GM12878 (cell line): ENCODE measurements around the gene PRUNE1. TPM values are rescaled to one million over a fixed set of nuclear protein-coding genes. Genes with fewer than 3 reads are reported as not detected.
A peak's percentile ranks its signal among the peaks of the same experiment; 100 is the strongest.

Experiments used
- ATAC-seq: fragments of 200-7000 bp; cut with Tn5 transposase; 3 replicates; pipeline ENCODE4 v1.9.1; 2020; ENCODE audit warnings: mild to moderate bottlenecking, moderate library complexity
- BruUV-seq: library from RNA; stranded (reverse); fragments of 400-500 nt; replicated peaks from 2 replicates; lab custom pipeline; 2021; lab: Mats Ljungman, UMichigan
- CTCF ChIA-PET: fragments of 300-600 bp; sonication (Branson Sonifier 250); formaldehyde crosslinking; extraction: SDS; loops from one replicate; lab custom pipeline; 2021; ENCODE audit warnings: inconsistent platforms; lab: Yijun Ruan, JAX
- POLR2A ChIA-PET: fragments of 350-600 bp; formaldehyde crosslinking; extraction: SDS; loops from one replicate; lab custom pipeline; 2021; ENCODE audit warnings: inconsistent platforms; lab: Charles Lee
- RAD21 ChIA-PET: fragments of 300-600 bp; sonication (Branson Sonifier 250); formaldehyde crosslinking; loops from one replicate; lab custom pipeline; 2023; ENCODE audit warnings: antibody characterized with exemption; ENCODE audit not compliant: unreplicated experiment; lab: Charles Lee
- SMC1A ChIA-PET: fragments of 300-600 bp; sonication (Branson Sonifier 250); formaldehyde crosslinking; loops from one replicate; lab custom pipeline; 2023; ENCODE audit not compliant: unreplicated experiment, uncharacterized antibody; lab: Charles Lee
- DNase-seq: peaks from one replicate; pipeline ENCODE4 v3.0.0-alpha.2; 2011; ENCODE audit warnings: low read depth, low spot score
- FAIRE-seq: peaks from 3 replicates; lab custom pipeline; 2011; peaks lifted over from hg19 to GRCh38; lab: Jason Lieb, UNC
- H2AFZ ChIP-seq: 2 replicates; pipeline ENCODE4 v1.6.0; 2011; ENCODE audit warnings: low read depth, low read length, control low read depth; ENCODE audit not compliant: control insufficient read depth
- H3K27ac ChIP-seq: 2 replicates; pipeline ENCODE4 v1.5.1; 2011; ENCODE audit warnings: control low read depth; ENCODE audit not compliant: control insufficient read depth, insufficient read depth
- H3K27me3 ChIP-seq, 2 experiments: replicated peaks in 1 of 2; 2 replicates each; pipeline versions ENCODE4 v1.6.0 to v1.6.1; 2011; ENCODE audit warnings: low read length in 1 of 2; ENCODE audit not compliant: control insufficient read depth in 2 of 2, insufficient read depth in 2 of 2
- H3K36me3 ChIP-seq, 2 experiments: 2 replicates each; pipeline ENCODE4 v1.5.1; 2011; ENCODE audit warnings: low read length in 1 of 2; ENCODE audit not compliant: control insufficient read depth in 2 of 2, insufficient read depth in 2 of 2
- H3K4me1 ChIP-seq: 2 replicates; pipeline ENCODE4 v1.6.1; 2011; ENCODE audit warnings: mild to moderate bottlenecking, low read length, moderate library complexity, mixed read lengths; ENCODE audit not compliant: control insufficient read depth, insufficient read depth
- H3K4me2 ChIP-seq: 2 replicates; pipeline ENCODE4 v1.6.0; 2011; ENCODE audit warnings: control low read depth; ENCODE audit not compliant: control insufficient read depth, insufficient read depth
- H3K4me3 ChIP-seq: fragments of 200-600 bp; sonication (generic); 2 replicates; pipeline ENCODE4 v1.5.1; 2016
- H3K79me2 ChIP-seq: 2 replicates; pipeline ENCODE4 v1.6.0; 2011; ENCODE audit warnings: low read length; ENCODE audit not compliant: control insufficient read depth, insufficient read depth
- H3K9ac ChIP-seq: 2 replicates; pipeline ENCODE4 v1.8.0; 2011; ENCODE audit warnings: low read length, control low read depth, mixed read lengths; ENCODE audit not compliant: control insufficient read depth, insufficient read depth
- H3K9me3 ChIP-seq: replicated peaks from 3 replicates; pipeline ENCODE4 v1.5.1; 2011; ENCODE audit warnings: mild to moderate bottlenecking, low read length; ENCODE audit not compliant: control insufficient read depth, insufficient read depth
- H4K20me1 ChIP-seq: 2 replicates; pipeline ENCODE4 v1.6.0; 2011; ENCODE audit not compliant: control insufficient read depth, insufficient read depth
- FOS ChIP-seq: IDR thresholded peaks from 3 replicates; pipeline ENCODE4 v1.6.1; 2011; ENCODE audit warnings: borderline replicate concordance; ENCODE audit not compliant: insufficient read length; ENCODE audit errors: extremely low read depth
- IRF4 ChIP-seq: IDR thresholded peaks from 2 replicates; pipeline ENCODE4 v1.6.1; 2011; ENCODE audit warnings: low read depth, low read length
- KDM1A ChIP-seq: fragments of 200-600 bp; sonication (generic); IDR thresholded peaks from 2 replicates; pipeline ENCODE4 v1.6.1; 2016; ENCODE audit warnings: borderline replicate concordance
- NR2C1 ChIP-seq: fragments of 450-650 bp; IDR thresholded peaks from 2 replicates; pipeline ENCODE4 v1.6.1; 2017; ENCODE audit warnings: antibody characterized with exemption, mild to moderate bottlenecking, moderate library complexity
- NR2C2 ChIP-seq: IDR thresholded peaks from 2 replicates; pipeline ENCODE4 v1.6.1; 2011; ENCODE audit warnings: borderline replicate concordance, low read depth; ENCODE audit not compliant: control insufficient read depth, insufficient read length
- RAD21 ChIP-seq: IDR thresholded peaks from 2 replicates; pipeline ENCODE4 v1.6.1; 2011; ENCODE audit warnings: mild to moderate bottlenecking, low read depth, low read length, moderate library complexity; ENCODE audit not compliant: insufficient read depth
- RCOR1 ChIP-seq: conservative IDR thresholded peaks from 2 replicates; pipeline ENCODE4 v1.6.1; 2012; ENCODE audit warnings: low read depth, low read length, improper control_type of control experiment
- SPI1 ChIP-seq: IDR thresholded peaks from 2 replicates; pipeline ENCODE4 v1.6.1; 2011; ENCODE audit warnings: low read depth, mild to moderate bottlenecking, low read length, moderate library complexity, borderline replicate concordance; ENCODE audit not compliant: insufficient read depth
- TBL1XR1 ChIP-seq: IDR thresholded peaks from 2 replicates; pipeline ENCODE4 v1.6.1; 2012; ENCODE audit warnings: low read depth, low read length, improper control_type of control experiment
- TCF3 ChIP-seq: IDR thresholded peaks from 2 replicates; pipeline ENCODE4 v1.6.1; 2012; ENCODE audit warnings: low read depth, mild to moderate bottlenecking, low read length, borderline replicate concordance; ENCODE audit not compliant: insufficient read depth
- ZBED1 ChIP-seq: IDR thresholded peaks from 2 replicates; pipeline ENCODE4 v1.6.1; 2016; ENCODE audit warnings: borderline replicate concordance
- ZBTB4 ChIP-seq: fragments of 450-650 bp; formaldehyde crosslinking; IDR thresholded peaks from 2 replicates; pipeline ENCODE4 v1.4.0; 2022; ENCODE audit warnings: mild to moderate bottlenecking, moderate library complexity
- WGBS: methylation state at CpG from one replicate; pipeline ENCODE4 v1.1.6; 2016; ENCODE audit warnings: low lambda C conversion rate; ENCODE audit not compliant: insufficient replicate concordance, insufficient coverage; ENCODE audit errors: missing lambda C conversion rate; 5-methylcytosine and 5-hydroxymethylcytosine counted together
- in situ Hi-C: fragments of 300-500 bp; cut with MboI; formaldehyde crosslinking; loops from 9 replicates; pipeline ENCODE4 v1.14.3; 2018; ENCODE audit warnings: mixed read lengths
- intact Hi-C: fragments of 100-400 bp; cut with micrococcal nuclease; formaldehyde crosslinking; loops from one replicate; pipeline ENCODE4 v1.14.2; 2022; ENCODE audit not compliant: unreplicated experiment
- polyA plus RNA-seq, 11 experiments: library from polyadenylated mRNA; depleted of rRNA in 4 of 11; unstranded in 6 of 11; stranded (reverse) in 5 of 11; fragments of >200 nt; fragmentation: Nextera tagmentation in 4 of 11; fragmentation: Illumina TruSeq in 1 of 11; extraction: Ambion mirVana in 4 of 11; extraction: Trizol in 1 of 11; gene quantifications; 1 replicate in 1 of 11; 2 replicates in 10 of 11; pipeline versions ENCODE4 v1.2.1 to v1.2.3, GENCODE V29; 2011 to 2016; ENCODE audit warnings: inconsistent platforms in 2 of 11, missing spikeins in 2 of 11, low read depth in 1 of 11
- total RNA-seq, 4 experiments: library from RNA; depleted of rRNA in 3 of 4; stranded (reverse); fragments of >200 nt in 3 of 4; fragmentation: Illumina TruSeq in 1 of 4; extraction: Trizol in 1 of 4; gene quantifications; 2 replicates each; pipeline versions ENCODE4 v1.2.1 to v1.2.3, GENCODE V29; 2013 to 2021
- TF ChIP-seq, protein P1 (sequence below): IDR thresholded peaks from 2 replicates; pipeline ENCODE4 v1.6.1; 2011; ENCODE audit warnings: low read depth, low read length, improper control_type of control experiment, borderline replicate concordance

Gene PRUNE1
- total and polyA plus RNA-seq, 10 of the 15 experiments (the other 5 are each of a cell fraction or from before 2014, with no cell fraction given), result 4.7 to 24.5 (median 12.4) TPM

DNA sequence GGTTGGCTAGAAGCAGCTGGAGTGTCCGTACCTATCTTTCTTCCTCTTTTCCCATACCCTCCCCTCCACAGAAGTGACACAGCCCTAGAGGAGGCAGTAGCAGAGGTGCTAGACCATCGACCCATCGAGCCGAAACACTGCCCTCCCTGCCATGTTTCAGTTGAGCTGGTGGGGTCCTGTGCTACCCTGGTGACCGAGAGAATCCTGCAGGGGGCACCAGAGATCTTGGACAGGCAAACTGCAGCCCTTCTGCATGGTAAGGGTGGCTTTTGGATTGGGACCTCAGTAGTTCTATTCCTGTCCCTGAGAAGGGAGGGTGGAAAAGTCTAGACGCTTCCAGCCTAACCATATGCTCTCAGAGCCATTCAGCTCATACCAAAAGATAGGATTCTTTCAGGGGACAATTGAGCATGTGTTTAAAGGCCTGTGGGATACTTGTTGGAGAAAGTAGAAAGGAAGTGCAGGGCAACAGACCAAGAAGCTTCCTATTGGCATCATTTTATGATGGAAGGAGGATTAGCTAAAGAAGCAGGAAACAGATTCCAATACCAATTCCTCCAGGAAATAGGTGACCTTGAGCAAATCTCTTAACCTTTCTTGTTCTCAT, 16.4 kb downstream of the PRUNE1 start:
- Histone ChIP-seq H4K20me1 (no peaks in the 10 kb centered on the region), H3K9ac (no peak overlapping the region), H3K4me2 (no peak overlapping the region), H3K27ac (no peak overlapping the region), H3K4me1 (no peaks in the 10 kb centered on the region), H3K36me3 (peaks cover 5 to 6% of the 10 kb centered on the region in 2 experiments; a peak in 3 of 4 replicates), H3K79me2 (no peaks in the 10 kb centered on the region), H3K9me3 (no peaks in the 10 kb centered on the region), H3K27me3 (no peaks in the 10 kb centered on the region), H2AFZ (no peak overlapping the region; the same call in 1 of the 2 replicates), H3K4me3 (no peak overlapping the region)
- FAIRE-seq (peak; percentile 91), ATAC-seq (peak; percentile 100), DNase-seq (no peak)
- ChIA-PET CTCF (interaction anchor here (0.6 to 3.9 kb wide), 28 partner anchors 10 to 227 kb away, joined by 3 to 51 read pairs (median 4); partner anchors contain the start of genes BNIPL, C1orf56, GABPB2 and MINDY1), RAD21 (interaction anchor here (0.9 to 2.1 kb wide), 5 partner anchors 19 to 134 kb away, joined by 3 to 26 read pairs (median 5); partner anchors contain the start of genes MINDY1 and TNFAIP8L2), POLR2A (interaction anchor here (0.6 to 1.3 kb wide), 5 partner anchors 14 to 226 kb away, joined by 3 to 8 read pairs (median 4); partner anchors contain the start of genes MINDY1 and MLLT11), SMC1A (interaction anchor here (0.7 to 3.0 kb wide), 15 partner anchors 13 to 316 kb away, joined by 3 to 23 read pairs (median 5); partner anchors contain the start of genes CDC42SE1, MINDY1, MLLT11 and TNFAIP8L2)
- 36% methylated on average over 6 of the region's 6 CpGs for WGBS
- BruUV-seq, result no TSS peak
- in situ Hi-C loops, result loop anchor here (5.0 kb wide), 1 partner anchor 133 kb away; the partner anchor contains the start of gene TNFAIP8L2
- intact Hi-C loops, result loop anchor here (1.0 to 2.0 kb wide), 2 partner anchors 34 to 132 kb away; partner anchors contain the start of genes CDC42SE1 and TNFAIP8L2
- TF ChIP-seq KDM1A, result no peak
- no peak for TF ChIP-seq NR2C2
- TF ChIP-seq ZBTB4 (CRISPR knock-in tag), result no peak
- 0 out of 2 replicates have a peak, but pooled peaks have one; percentile 12 for TF ChIP-seq IRF4
- no peak for TF ChIP-seq SPI1
- TF ChIP-seq FOS, result no peak
- no peak for TF ChIP-seq TCF3
- TF ChIP-seq ZBED1, result no peak
- TF ChIP-seq RAD21, result peak; percentile 86
- no peak for TF ChIP-seq RCOR1
- TF ChIP-seq, protein P1, sequence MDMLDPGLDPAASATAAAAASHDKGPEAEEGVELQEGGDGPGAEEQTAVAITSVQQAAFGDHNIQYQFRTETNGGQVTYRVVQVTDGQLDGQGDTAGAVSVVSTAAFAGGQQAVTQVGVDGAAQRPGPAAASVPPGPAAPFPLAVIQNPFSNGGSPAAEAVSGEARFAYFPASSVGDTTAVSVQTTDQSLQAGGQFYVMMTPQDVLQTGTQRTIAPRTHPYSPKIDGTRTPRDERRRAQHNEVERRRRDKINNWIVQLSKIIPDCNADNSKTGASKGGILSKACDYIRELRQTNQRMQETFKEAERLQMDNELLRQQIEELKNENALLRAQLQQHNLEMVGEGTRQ, result no peak
- no peak for TF ChIP-seq NR2C1
- no peak for TF ChIP-seq TBL1XR1
